ENCODE data around the gene SERPINE2. TPM values are rescaled to one million over a fixed set of nuclear protein-coding genes. Genes with fewer than 3 reads are reported as not detected.

The SERPINE2 gene
- total RNA-seq, 1 donor from 2014 or later, result 25.1 TPM

GRCh38 chr2:223930103-223930976 is 108.7 kb downstream of the SERPINE2 start:
- no peaks in the 10 kb centered on the region for H3K9me3 Mint-ChIP-seq (ENCODE audit: low read depth)
- peaks cover 27% of the 10 kb centered on the region for H3K4me1 Mint-ChIP-seq (ENCODE audit: low read depth)
- no peak for DNase-seq (ENCODE audit: low spot score, unreplicated experiment)
- peaks cover 5% of the 10 kb centered on the region for H3K36me3 Mint-ChIP-seq (ENCODE audit: insufficient read depth)
- H3K4me3 Mint-ChIP-seq (ENCODE audit: low read depth), result no peak overlapping the region
- no peak for TF ChIP-seq CTCF (IDR thresholded peaks at IDR 0.05; ENCODE audit: unreplicated experiment)
- peak overlapping the region; percentile 76 for H3K27ac Mint-ChIP-seq
- H3K27me3 Mint-ChIP-seq, result no peaks in the 10 kb centered on the region

DNA sequence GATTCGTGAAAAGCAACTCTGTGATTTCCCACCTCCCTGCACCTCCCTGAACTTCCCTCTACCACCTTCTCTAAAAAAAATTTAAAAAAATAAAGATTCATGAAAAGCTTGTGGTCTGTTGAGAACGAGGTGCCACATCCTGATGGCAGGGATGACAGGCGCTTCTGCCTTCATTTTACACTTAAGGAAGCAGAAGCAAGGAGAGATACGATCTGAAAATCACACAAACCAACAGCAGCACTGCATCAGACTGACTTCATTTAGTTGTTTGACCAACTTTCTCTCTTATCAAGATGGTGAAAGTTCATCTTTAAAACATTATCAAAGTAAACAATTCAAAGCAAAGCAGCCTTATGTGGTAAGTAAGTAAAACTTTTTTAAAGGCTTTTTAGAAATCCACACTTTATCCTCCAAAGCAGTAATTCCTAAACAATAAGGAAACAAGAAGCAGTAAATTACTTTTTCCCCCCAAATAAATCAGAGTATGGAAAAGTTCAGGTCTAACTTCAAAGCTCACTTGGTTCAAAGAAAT is 109.4 kb downstream of the SERPINE2 start:
- Mint-ChIP-seq H3K9me3 (ENCODE audit: low read depth) (no peaks in the 10 kb centered on the region), H3K4me3 (ENCODE audit: low read depth) (no peak overlapping the region), H3K4me1 (ENCODE audit: low read depth) (peaks cover 20% of the 10 kb centered on the region), H3K27me3 (no peaks in the 10 kb centered on the region), H3K27ac (peak overlapping the region; percentile 27), H3K36me3 (ENCODE audit: insufficient read depth) (peaks cover 7% of the 10 kb centered on the region)
- DNase-seq (ENCODE audit: low spot score, unreplicated experiment), result no peak
- TF ChIP-seq CTCF (IDR thresholded peaks at IDR 0.05; ENCODE audit: unreplicated experiment), result no peak

DNA sequence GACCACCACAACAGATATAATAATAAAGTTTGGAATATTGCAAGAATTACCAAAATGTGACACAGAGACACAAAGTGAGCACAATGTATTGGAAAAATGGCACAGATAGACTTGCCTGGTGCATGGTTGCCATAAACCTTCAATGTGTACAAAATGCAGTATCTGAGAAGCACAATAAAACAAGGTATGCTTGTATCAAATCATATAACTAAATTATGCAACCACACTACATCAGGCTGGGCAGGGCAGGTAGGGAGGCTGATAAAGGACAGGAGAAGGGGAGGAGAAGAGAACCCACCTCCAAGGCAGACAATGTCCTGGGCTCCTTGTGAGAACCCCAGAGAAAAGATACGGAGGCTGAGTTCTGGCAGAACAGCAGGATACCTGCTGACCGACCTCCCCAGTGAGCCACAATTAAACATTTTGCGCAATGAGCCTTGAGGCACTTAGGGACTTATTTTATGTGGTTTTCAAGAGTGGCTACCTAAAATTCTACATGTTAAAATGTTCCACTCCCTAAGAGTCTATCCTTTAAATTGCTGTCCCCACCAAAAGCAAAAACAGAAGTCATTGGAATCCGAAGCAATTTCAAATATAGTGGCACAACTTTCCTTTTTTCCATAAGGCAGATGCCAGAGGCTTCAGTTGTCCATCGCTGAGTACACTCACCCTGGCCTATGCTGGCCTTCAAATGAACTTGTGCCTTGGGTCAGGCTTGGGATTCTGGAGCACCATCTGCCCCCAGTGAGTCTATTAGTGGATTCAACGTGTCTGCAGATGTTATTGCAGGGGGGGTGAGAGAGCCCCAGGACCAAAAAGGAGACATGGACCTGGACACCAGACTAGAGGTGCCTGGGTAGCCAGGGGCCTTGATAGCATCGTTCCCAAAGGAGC is 110.7 kb downstream of the SERPINE2 start:
- Mint-ChIP-seq H3K4me3 (ENCODE audit: low read depth) (no peak overlapping the region), H3K27ac (no peak overlapping the region), H3K4me1 (ENCODE audit: low read depth) (peaks cover 19% of the 10 kb centered on the region), H3K27me3 (no peaks in the 10 kb centered on the region), H3K9me3 (ENCODE audit: low read depth) (peaks cover 3% of the 10 kb centered on the region), H3K36me3 (ENCODE audit: insufficient read depth) (peaks cover 10% of the 10 kb centered on the region)
- no peak for TF ChIP-seq CTCF (IDR thresholded peaks at IDR 0.05; ENCODE audit: unreplicated experiment)
- no peak for DNase-seq (ENCODE audit: low spot score, unreplicated experiment)

DNA sequence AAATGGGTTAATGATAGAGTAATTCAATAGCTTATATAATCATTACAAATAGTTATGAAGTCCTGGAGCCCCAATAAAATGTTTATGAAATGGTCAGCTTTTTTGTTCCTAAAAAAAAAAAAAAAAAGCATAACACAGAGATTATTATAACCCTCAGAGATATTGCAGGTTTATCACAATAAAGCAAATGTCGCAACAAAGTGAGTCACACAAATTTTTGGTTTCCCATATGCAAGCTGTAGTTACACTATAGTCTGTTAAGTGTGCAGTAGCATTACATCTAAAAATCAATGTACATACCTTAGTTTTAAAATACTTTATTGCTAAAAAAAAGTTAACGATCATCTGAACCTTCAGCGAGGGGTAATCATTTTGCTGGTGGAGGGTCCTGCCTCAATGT is 114.0 kb downstream of the SERPINE2 start:
- Mint-ChIP-seq H3K9me3 (ENCODE audit: low read depth) (peaks cover 3% of the 10 kb centered on the region), H3K4me1 (ENCODE audit: low read depth) (peaks cover 9% of the 10 kb centered on the region), H3K27me3 (no peaks in the 10 kb centered on the region), H3K36me3 (ENCODE audit: insufficient read depth) (peaks cover 11% of the 10 kb centered on the region), H3K27ac (no peak overlapping the region), H3K4me3 (ENCODE audit: low read depth) (no peak overlapping the region)
- TF ChIP-seq CTCF (IDR thresholded peaks at IDR 0.05; ENCODE audit: unreplicated experiment), result no peak
- no peak for DNase-seq (ENCODE audit: low spot score, unreplicated experiment)

Other genes starting within 250 kb of the SERPINE2 start
- 11.5 and 12.7 TPM in 2 replicates for gene AP1S3, start 201.7 kb downstream of the SERPINE2 start, total RNA-seq
- 52.3 and 54.6 TPM in 2 replicates for gene WDFY1, start 94.0 kb downstream of the SERPINE2 start, total RNA-seq
- 26.1 and 27.3 TPM in 2 replicates for gene MRPL44, start 81.8 kb downstream of the SERPINE2 start, total RNA-seq